OCI-LY3 (cell line): ENCODE measurements around the gene TACC2.

Experiments used
- H2AFZ ChIP-seq: fragments of 200-600, 300-600 bp; shearing (Covaris generic); 2 replicates; pipeline ENCODE4 v1.6.0; 2014; ENCODE audit warnings: antibody characterized with exemption, low read depth, low read length
- H3K27ac ChIP-seq: fragments of 200-600, 300-600 bp; sonication (generic); 2 replicates; pipeline ENCODE4 v1.5.1; 2014; ENCODE audit warnings: mild to moderate bottlenecking, low read length, moderate library complexity, mixed read lengths
- H3K27me3 ChIP-seq: fragments of 200-600, 300-600 bp; sonication (generic); 2 replicates; pipeline ENCODE4 v1.6.1; 2014; ENCODE audit warnings: low read depth, low read length, mixed read lengths
- H3K36me3 ChIP-seq: fragments of 200-600, 300-600 bp; sonication (generic); replicated peaks from 2 replicates; pipeline ENCODE3; 2014; ENCODE audit warnings: low read depth, low read length, mixed read lengths
- H3K4me1 ChIP-seq: fragments of 300-600, 200-600 bp; sonication (generic); 2 replicates; pipeline ENCODE4 v1.6.1; 2014; ENCODE audit warnings: low read length, mixed read lengths
- H3K4me2 ChIP-seq: fragments of 200-600, 300-600 bp; sonication (generic); 2 replicates; pipeline ENCODE4 v1.6.1; 2014; ENCODE audit warnings: low read length, mixed read lengths
- H3K4me3 ChIP-seq: fragments of 300-600, 200-600 bp; sonication (generic); 2 replicates; pipeline ENCODE4 v1.5.1; 2014; ENCODE audit warnings: antibody characterized with exemption, mild to moderate bottlenecking, low read length, moderate library complexity
- H3K79me2 ChIP-seq: fragments of 300-600, 200-600 bp; shearing (Covaris generic); 2 replicates; pipeline ENCODE4 v1.6.1; 2014; ENCODE audit warnings: mild to moderate bottlenecking, low read length, mixed read lengths
- H3K9ac ChIP-seq: fragments of 300-600, 200-600 bp; shearing (Covaris generic); 2 replicates; pipeline ENCODE4 v1.6.0; 2014; ENCODE audit warnings: mild to moderate bottlenecking, low read length, moderate library complexity
- H3K9me3 ChIP-seq: fragments of 200-600, 300-600 bp; shearing (Covaris generic); 2 replicates; pipeline ENCODE4 v1.6.1; 2014; ENCODE audit warnings: low read length, mixed read lengths; ENCODE audit not compliant: insufficient read depth
- H4K20me1 ChIP-seq: fragments of 200-600, 300-600 bp; sonication (generic); 2 replicates; pipeline ENCODE4 v1.6.1; 2016; ENCODE audit warnings: low read length, mixed read lengths; ENCODE audit not compliant: insufficient read depth
- EZH2phosphoT487 ChIP-seq: fragments of 200-600 bp; shearing (Covaris generic); IDR thresholded peaks from 2 replicates; pipeline ENCODE4 v1.6.1; 2018; ENCODE audit warnings: antibody characterized with exemption, mixed run types, low read depth
- TF ChIP-seq, protein P1 (sequence below): fragments of 200-600, 300-600 bp; sonication (generic); IDR thresholded peaks from 2 replicates; pipeline ENCODE4 v1.5.1; 2014; ENCODE audit warnings: antibody characterized with exemption, low read length, low read depth

The TACC2 gene

GRCh38 chr10:122077311-122077875 is 88.4 kb downstream of the TACC2 start:
- H3K4me3 ChIP-seq, result no peak overlapping the region
- H3K9ac ChIP-seq, result no peak overlapping the region
- no peaks in the 10 kb centered on the region for H3K9me3 ChIP-seq
- H3K4me1 ChIP-seq, result no peaks in the 10 kb centered on the region
- H3K27me3 ChIP-seq, result no peaks in the 10 kb centered on the region
- H3K4me2 ChIP-seq, result no peak overlapping the region
- H4K20me1 ChIP-seq, result no peaks in the 10 kb centered on the region
- no peaks in the 10 kb centered on the region for H3K36me3 ChIP-seq
- no peak for TF ChIP-seq EZH2phosphoT487
- TF ChIP-seq, protein P1, sequence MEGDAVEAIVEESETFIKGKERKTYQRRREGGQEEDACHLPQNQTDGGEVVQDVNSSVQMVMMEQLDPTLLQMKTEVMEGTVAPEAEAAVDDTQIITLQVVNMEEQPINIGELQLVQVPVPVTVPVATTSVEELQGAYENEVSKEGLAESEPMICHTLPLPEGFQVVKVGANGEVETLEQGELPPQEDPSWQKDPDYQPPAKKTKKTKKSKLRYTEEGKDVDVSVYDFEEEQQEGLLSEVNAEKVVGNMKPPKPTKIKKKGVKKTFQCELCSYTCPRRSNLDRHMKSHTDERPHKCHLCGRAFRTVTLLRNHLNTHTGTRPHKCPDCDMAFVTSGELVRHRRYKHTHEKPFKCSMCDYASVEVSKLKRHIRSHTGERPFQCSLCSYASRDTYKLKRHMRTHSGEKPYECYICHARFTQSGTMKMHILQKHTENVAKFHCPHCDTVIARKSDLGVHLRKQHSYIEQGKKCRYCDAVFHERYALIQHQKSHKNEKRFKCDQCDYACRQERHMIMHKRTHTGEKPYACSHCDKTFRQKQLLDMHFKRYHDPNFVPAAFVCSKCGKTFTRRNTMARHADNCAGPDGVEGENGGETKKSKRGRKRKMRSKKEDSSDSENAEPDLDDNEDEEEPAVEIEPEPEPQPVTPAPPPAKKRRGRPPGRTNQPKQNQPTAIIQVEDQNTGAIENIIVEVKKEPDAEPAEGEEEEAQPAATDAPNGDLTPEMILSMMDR, result no peak
- no peak overlapping the region for H2AFZ ChIP-seq
- no peaks in the 10 kb centered on the region for H3K79me2 ChIP-seq
- no peak overlapping the region for H3K27ac ChIP-seq

- Histone ChIP-seq H3K36me3 (no peaks in the 10 kb centered on the region), H3K4me2 (no peak overlapping the region), H3K79me2 (no peaks in the 10 kb centered on the region), H3K27ac (no peak overlapping the region), H3K4me3 (no peak overlapping the region), H3K4me1 (no peaks in the 10 kb centered on the region), H3K9me3 (no peaks in the 10 kb centered on the region), H2AFZ (no peak overlapping the region), H4K20me1 (no peaks in the 10 kb centered on the region), H3K27me3 (no peaks in the 10 kb centered on the region), H3K9ac (no peak overlapping the region)
- no peak for TF ChIP-seq EZH2phosphoT487
- TF ChIP-seq, protein P1, result no peak
These were observed 89.4 kb downstream of the TACC2 start for GRCh38 chr10:122078326-122078725.

GRCh38 chr10:122078965-122079795 is 90.2 kb downstream of the TACC2 start:
- H3K4me1 ChIP-seq, result no peaks in the 10 kb centered on the region
- no peak for TF ChIP-seq EZH2phosphoT487
- TF ChIP-seq, protein P1, result no peak
- H3K4me3 ChIP-seq, result no peak overlapping the region
- H3K27ac ChIP-seq, result no peak overlapping the region
- no peaks in the 10 kb centered on the region for H3K79me2 ChIP-seq
- no peak overlapping the region for H3K9ac ChIP-seq
- no peaks in the 10 kb centered on the region for H3K36me3 ChIP-seq
- no peak overlapping the region for H3K4me2 ChIP-seq
- H4K20me1 ChIP-seq, result no peaks in the 10 kb centered on the region
- H2AFZ ChIP-seq, result no peak overlapping the region
- H3K9me3 ChIP-seq, result no peaks in the 10 kb centered on the region
- no peaks in the 10 kb centered on the region for H3K27me3 ChIP-seq

DNA sequence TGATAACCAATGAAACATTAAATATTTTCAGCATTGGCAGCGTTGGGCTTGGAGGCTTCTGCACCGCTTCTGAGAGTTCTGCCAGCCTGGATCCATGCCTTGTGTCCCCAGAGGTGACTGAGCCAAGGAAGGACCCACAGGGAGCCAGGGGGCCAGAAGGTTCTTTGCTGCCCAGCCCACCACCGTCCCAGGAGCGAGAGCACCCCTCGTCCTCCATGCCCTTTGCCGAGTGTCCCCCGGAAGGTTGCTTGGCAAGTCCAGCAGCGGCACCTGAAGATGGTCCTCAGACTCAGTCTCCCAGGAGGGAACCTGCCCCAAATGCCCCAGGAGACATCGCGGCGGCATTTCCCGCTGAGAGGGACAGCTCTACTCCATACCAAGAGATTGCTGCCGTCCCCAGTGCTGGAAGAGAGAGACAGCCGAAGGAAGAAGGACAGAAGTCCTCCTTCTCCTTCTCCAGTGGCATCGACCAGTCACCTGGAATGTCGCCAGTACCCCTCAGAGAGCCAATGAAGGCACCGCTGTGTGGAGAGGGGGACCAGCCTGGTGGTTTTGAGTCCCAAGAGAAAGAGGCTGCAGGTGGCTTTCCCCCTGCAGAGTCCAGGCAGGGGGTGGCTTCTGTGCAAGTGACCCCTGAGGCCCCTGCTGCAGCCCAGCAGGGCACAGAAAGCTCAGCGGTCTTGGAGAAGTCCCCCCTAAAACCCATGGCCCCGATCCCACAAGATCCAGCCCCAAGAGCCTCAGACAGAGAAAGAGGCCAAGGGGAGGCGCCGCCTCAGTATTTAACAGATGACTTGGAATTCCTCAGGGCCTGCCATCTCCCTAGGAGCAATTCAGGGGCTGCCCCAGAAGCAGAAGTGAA is 93.9 kb downstream of the TACC2 start:
- TF ChIP-seq EZH2phosphoT487, result no peak
- TF ChIP-seq, protein P1, result no peak
- Histone ChIP-seq H3K9me3 (no peaks in the 10 kb centered on the region), H2AFZ (no peak overlapping the region), H3K79me2 (no peaks in the 10 kb centered on the region), H3K27ac (no peak overlapping the region), H3K4me1 (no peaks in the 10 kb centered on the region), H3K9ac (no peak overlapping the region), H3K36me3 (no peaks in the 10 kb centered on the region), H3K4me3 (no peak overlapping the region), H3K27me3 (no peaks in the 10 kb centered on the region), H4K20me1 (no peaks in the 10 kb centered on the region), H3K4me2 (no peak overlapping the region)
